ENCODE measurements around the gene SKAP2.

SKAP2 gene

DNA sequence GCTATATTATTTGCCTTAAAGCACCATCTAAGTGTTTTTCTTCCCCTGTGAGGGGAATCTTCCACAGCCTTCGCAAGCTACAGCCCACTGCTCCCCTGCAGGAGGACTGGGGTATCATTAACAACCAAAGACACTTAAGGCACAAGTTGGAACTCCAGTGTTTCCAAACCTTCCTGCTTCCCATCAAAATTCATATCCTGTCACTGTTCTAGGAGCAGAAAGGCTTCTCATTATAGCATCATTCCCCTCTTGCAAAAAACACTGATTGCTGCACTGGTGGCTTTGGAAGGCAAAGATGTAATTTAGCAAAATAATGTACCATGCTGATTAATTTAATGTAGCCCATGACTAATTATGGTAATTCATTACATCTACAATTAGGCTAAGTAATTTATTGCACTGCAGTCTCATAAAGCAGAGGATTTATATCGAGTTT is 207.2 kb downstream of the SKAP2 start:
- no peaks in the 10 kb centered on the region for H3K27me3 ChIP-seq (ENCODE audit: insufficient read depth, low read length)
- H3K4me3 ChIP-seq (ENCODE audit: low read length) = peak overlapping the region; percentile 50
- H3K4me1 ChIP-seq (ENCODE audit: insufficient read depth, low read length) = peaks cover 49% of the 10 kb centered on the region
- H3K9me3 ChIP-seq (ENCODE audit: insufficient read depth, low read depth, low read length) = no peaks in the 10 kb centered on the region
- 0 out of 2 replicates have a peak overlapping the region, but pooled peaks have one; percentile 9 for H3K9ac ChIP-seq (ENCODE audit: low read depth, low read length)
- no peaks in the 10 kb centered on the region for H3K36me3 ChIP-seq (ENCODE audit: insufficient read depth, low read depth, low read length)
- no peak overlapping the region for H3K27ac ChIP-seq (ENCODE audit: low read length)

DNA sequence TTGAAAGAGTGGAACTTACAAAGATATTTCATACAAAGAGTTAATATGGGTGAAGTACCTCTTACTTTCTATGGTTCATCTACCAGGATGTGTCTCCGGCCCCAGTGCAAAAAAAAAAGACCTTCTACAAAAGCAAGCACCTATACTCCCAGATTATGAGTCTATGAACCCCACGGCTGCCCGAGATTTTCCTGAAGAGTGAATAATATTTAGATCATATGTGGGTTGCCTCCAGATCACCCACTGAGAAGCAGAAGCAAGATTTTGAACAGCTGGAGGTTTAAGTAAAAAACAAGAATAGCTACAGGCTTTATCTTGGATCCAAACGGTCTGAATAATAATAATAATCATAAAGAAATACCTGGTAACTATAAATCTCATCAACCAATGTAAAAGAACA is 207.7 kb downstream of the SKAP2 start:
- H3K9me3 ChIP-seq (ENCODE audit: insufficient read depth, low read depth, low read length) = no peaks in the 10 kb centered on the region

DNA sequence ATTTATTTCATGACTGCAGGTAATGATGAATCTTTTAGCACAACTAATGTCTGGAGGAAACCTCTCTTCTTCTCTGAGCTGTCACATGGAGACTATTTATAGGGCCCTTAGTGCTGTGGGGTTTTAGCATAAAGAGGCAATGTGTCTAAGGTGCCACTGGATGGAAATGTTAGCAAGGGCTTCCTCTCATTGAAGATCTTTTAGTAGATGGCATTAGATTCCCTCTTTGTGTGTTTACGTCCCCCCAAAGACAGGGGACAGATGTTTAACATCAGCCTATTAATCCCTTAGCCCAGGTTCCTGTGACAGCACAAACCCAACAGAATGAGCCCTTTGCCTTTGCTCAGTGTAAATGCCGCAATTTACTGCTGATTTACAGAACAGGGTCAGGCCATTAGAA is 208.6 kb downstream of the SKAP2 start:
- no peaks in the 10 kb centered on the region for H3K9me3 ChIP-seq (ENCODE audit: insufficient read depth, low read depth, low read length)
- no peak overlapping the region for H3K9ac ChIP-seq (ENCODE audit: low read depth, low read length)
- H3K4me3 ChIP-seq (ENCODE audit: low read length) = no peak overlapping the region
- H3K27me3 ChIP-seq (ENCODE audit: insufficient read depth, low read length) = no peaks in the 10 kb centered on the region
- no peak overlapping the region for H3K27ac ChIP-seq (ENCODE audit: low read length)
- H3K4me1 ChIP-seq (ENCODE audit: insufficient read depth, low read length) = peaks cover 49% of the 10 kb centered on the region
- H3K36me3 ChIP-seq (ENCODE audit: insufficient read depth, low read depth, low read length) = no peaks in the 10 kb centered on the region

More for the DNA sequence above, 207.7 kb downstream of the SKAP2 start:
- H3K36me3 ChIP-seq (ENCODE audit: insufficient read depth, low read depth, low read length) = no peaks in the 10 kb centered on the region
- H3K27me3 ChIP-seq (ENCODE audit: insufficient read depth, low read length) = no peaks in the 10 kb centered on the region
- no peak overlapping the region for H3K27ac ChIP-seq (ENCODE audit: low read length)
- no peak overlapping the region for H3K9ac ChIP-seq (ENCODE audit: low read depth, low read length)
- peaks cover 49% of the 10 kb centered on the region for H3K4me1 ChIP-seq (ENCODE audit: insufficient read depth, low read length)
- no peak overlapping the region; the same call in 1 of the 2 replicates for H3K4me3 ChIP-seq (ENCODE audit: low read length)

DNA sequence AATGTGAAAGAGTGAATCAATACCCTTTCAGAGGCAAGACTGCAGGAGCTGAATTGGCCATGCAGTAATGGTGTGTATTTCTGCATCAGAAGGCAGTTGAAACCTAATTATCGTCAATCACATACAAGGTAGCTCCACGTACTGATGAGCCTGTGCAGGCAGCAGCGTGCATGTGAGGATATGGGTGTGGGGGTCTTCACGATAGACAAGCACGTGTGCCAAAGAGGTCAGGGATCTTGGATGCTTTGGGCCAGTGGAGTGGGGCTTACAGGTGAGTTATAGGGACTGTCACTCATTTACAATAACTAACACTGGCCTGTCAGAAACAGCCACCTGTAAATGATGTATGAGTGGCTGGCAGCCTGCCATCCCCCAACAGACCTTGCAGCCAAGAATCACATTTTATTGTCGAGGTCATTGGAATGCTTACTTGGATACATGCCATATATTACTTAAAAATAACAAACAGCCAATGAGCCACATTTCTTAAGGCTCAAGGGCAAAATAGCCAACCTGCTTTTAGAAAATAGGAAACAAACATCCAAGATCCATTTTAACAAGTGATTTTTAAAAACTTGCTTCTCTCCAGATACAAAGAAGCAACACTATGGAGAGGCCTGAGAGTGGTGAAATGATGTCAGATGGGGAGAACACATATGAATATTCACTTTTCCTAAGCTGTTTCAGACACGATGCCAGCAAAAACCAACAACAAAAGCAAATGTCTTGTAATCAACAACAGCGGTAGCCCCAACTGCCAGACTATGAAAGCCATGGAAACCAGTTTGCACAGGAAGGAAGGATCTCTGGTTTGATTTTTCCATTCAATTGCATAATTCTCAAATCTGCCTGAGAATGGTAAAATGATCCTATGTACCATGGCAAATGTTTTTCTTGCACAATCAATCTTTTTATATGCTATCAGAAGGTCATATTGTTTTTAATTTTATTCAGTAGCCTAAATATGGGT is 210.7 kb downstream of the SKAP2 start:
- Histone ChIP-seq H3K27ac (ENCODE audit: low read length) (no peak overlapping the region), H3K9me3 (ENCODE audit: insufficient read depth, low read depth, low read length) (no peaks in the 10 kb centered on the region), H3K27me3 (ENCODE audit: insufficient read depth, low read length) (no peaks in the 10 kb centered on the region), H3K36me3 (ENCODE audit: insufficient read depth, low read depth, low read length) (no peaks in the 10 kb centered on the region), H3K9ac (ENCODE audit: low read depth, low read length) (no peak overlapping the region), H3K4me1 (ENCODE audit: insufficient read depth, low read length) (peaks cover 43% of the 10 kb centered on the region), H3K4me3 (ENCODE audit: low read length) (no peak overlapping the region)

DNA sequence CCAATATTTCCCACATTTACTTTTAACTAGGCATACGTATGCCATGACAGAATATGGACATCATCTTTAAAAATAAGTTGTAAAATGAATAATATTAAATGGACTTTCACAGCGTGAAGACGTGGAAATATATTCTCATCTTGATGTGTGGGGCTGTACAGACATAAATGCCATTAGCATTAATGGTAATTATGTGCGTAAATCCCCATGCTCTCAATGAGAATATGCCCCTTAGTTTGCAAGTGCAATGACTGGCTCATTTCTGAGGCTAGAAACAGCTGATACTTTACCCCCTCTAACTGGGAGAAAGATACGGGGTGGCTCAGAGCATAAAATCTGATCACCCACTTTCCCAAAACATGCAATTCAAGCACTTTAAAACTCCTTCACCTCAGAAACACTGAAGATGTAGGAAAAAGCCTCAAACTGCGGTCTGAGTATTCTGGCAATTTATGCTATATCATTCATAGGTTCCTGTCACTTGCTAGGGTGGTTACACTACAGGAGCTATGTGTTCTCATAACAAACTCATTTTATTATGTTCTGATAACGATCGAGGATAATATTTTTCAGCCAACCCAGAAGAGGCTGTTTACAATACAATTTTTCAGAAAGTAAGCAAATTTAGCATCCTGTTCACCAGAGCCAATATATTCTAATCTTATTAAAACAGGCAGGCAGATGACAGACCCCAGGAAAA is 211.8 kb downstream of the SKAP2 start:
- Histone ChIP-seq H3K36me3 (ENCODE audit: insufficient read depth, low read depth, low read length) (no peaks in the 10 kb centered on the region), H3K9ac (ENCODE audit: low read depth, low read length) (no peak overlapping the region), H3K4me3 (ENCODE audit: low read length) (no peak overlapping the region), H3K4me1 (ENCODE audit: insufficient read depth, low read length) (peaks cover 33% of the 10 kb centered on the region), H3K27me3 (ENCODE audit: insufficient read depth, low read length) (no peaks in the 10 kb centered on the region), H3K27ac (ENCODE audit: low read length) (no peak overlapping the region), H3K9me3 (ENCODE audit: insufficient read depth, low read depth, low read length) (no peaks in the 10 kb centered on the region)

DNA sequence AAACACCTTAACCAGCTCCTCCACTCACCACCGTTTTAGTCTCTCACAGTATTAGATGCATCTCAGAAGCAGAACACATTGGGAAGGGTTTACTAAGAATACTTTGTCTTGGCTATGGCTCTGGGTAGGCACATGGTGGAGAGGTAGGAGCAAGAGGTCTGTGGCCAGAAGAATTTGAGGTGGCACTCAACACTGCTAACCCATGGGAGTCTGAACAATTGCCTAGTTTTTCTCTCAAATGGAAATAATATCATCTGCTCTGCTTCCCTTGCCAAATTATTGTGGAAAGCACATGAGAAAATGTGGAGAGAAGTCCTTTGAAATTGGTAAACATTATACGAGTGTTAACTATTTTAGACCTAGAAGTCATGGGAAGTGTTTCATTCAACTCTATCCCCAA is 214.3 kb downstream of the SKAP2 start:
- no peak overlapping the region for H3K9ac ChIP-seq (ENCODE audit: low read depth, low read length)
- no peaks in the 10 kb centered on the region for H3K9me3 ChIP-seq (ENCODE audit: insufficient read depth, low read depth, low read length)
- H3K36me3 ChIP-seq (ENCODE audit: insufficient read depth, low read depth, low read length) = no peaks in the 10 kb centered on the region
- no peak overlapping the region for H3K4me3 ChIP-seq (ENCODE audit: low read length)
- no peaks in the 10 kb centered on the region for H3K27me3 ChIP-seq (ENCODE audit: insufficient read depth, low read length)
- no peak overlapping the region for H3K27ac ChIP-seq (ENCODE audit: low read length)
- peaks cover 10% of the 10 kb centered on the region; the same call in 1 of the 2 replicates for H3K4me1 ChIP-seq (ENCODE audit: insufficient read depth, low read length)

DNA sequence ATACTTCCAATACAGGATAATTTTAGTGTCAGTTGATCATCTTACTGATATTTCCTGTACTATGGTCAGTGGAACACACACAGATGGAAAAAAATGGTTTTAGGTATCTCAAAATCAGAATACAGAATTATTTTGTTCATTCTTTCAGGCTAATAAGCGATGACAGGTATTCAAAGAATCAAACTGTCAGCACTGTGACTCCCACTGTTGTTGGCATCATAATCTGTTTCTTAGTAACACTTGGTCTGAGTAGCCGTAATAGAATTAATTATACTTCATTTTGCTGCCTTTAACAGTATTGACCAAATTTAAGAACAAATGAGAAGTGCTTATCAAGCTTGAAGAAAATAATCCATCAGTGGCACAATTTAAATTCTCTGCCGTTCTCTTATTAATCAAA is 215.0 kb downstream of the SKAP2 start:
- no peak overlapping the region for H3K27ac ChIP-seq (ENCODE audit: low read length)
- H3K36me3 ChIP-seq (ENCODE audit: insufficient read depth, low read depth, low read length) = no peaks in the 10 kb centered on the region
- no peaks in the 10 kb centered on the region for H3K9me3 ChIP-seq (ENCODE audit: insufficient read depth, low read depth, low read length)
- H3K4me3 ChIP-seq (ENCODE audit: low read length) = no peak overlapping the region
- no peaks in the 10 kb centered on the region for H3K27me3 ChIP-seq (ENCODE audit: insufficient read depth, low read length)
- H3K4me1 ChIP-seq (ENCODE audit: insufficient read depth, low read length) = peaks cover 8% of the 10 kb centered on the region; the same call in 1 of the 2 replicates
- H3K9ac ChIP-seq (ENCODE audit: low read depth, low read length) = no peak overlapping the region

DNA sequence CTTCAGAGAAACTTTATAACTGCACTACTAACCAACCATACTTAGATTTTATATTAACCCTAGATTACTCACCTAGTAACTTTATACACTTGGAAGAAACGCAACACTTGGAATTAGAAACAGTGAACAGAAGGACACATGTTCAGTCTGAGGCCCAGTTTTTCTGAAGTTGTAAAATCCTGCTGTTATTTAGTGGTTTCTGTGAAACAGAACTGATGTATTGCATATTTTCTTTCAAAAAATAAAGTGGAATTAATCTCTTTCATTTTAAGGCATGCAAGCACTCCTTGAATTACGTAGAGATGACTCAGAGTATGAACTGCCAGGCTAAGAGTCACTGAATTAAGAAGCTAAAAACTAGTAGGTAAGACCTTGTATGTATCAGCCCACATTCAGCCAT is 215.8 kb downstream of the SKAP2 start:
- Histone ChIP-seq H3K27ac (ENCODE audit: low read length) (no peak overlapping the region), H3K27me3 (ENCODE audit: insufficient read depth, low read length) (no peaks in the 10 kb centered on the region), H3K9ac (ENCODE audit: low read depth, low read length) (no peak overlapping the region), H3K36me3 (ENCODE audit: insufficient read depth, low read depth, low read length) (no peaks in the 10 kb centered on the region), H3K4me3 (ENCODE audit: low read length) (no peak overlapping the region), H3K4me1 (ENCODE audit: insufficient read depth, low read length) (no peaks in the 10 kb centered on the region), H3K9me3 (ENCODE audit: insufficient read depth, low read depth, low read length) (no peaks in the 10 kb centered on the region)

DNA sequence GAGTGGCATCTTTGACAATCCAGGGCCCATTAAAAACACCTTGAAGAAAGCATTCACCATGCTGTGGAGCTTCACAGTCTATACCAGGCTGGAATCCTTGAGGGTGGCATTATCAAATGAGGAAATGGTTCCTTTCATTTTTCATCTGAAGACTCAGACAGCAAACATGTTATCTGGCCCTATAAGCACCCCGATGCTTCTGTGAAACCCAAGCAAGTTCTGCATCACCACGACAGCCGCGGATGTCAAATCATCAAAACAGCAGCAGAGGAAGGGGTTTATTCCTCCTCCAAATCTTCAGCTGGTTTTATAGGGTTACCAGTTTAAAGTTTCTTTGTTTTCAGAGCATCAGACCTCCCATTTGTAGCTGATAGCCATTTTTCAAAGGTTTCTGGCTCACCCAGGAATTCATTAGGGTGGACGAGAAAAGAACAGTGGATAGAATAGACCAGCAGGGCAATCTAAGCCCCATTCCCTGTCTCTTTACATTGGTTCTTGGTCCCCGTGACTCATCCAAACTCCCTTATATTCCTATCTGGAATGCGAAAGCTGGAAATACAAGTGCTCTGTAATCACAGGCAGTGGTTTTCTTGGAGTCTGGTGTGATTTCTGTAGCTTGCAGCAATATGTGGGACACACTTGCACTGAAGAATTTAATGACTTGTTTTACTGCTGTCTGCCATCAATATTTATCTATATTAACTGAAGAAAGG is 217.9 kb downstream of the SKAP2 start:
- Histone ChIP-seq H3K9ac (ENCODE audit: low read depth, low read length) (no peak overlapping the region), H3K4me1 (ENCODE audit: insufficient read depth, low read length) (no peaks in the 10 kb centered on the region), H3K4me3 (ENCODE audit: low read length) (no peak overlapping the region), H3K27me3 (ENCODE audit: insufficient read depth, low read length) (no peaks in the 10 kb centered on the region), H3K36me3 (ENCODE audit: insufficient read depth, low read depth, low read length) (no peaks in the 10 kb centered on the region), H3K9me3 (ENCODE audit: insufficient read depth, low read depth, low read length) (no peaks in the 10 kb centered on the region), H3K27ac (ENCODE audit: low read length) (no peak overlapping the region)

DNA sequence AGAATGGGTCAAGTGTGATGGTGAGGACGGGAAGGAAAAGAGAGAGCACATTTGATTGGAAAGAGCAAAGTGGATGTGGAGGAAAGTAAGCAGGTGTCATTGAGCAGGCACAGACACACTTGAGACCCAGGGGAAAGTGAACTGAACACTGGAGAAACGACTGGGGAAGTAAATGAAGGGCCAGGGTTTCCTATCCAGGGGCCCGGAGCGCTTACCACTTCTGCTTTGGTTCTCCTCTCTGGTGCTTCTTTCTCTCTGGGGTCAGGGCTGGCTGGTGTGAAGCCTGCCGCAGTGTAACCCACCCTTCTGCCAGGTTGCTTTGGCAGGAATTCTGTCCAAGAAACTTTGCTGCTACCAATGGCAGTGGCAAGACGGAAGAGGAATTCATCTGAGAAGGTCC is 219.3 kb downstream of the SKAP2 start:
- Histone ChIP-seq H3K9ac (ENCODE audit: low read depth, low read length) (no peak overlapping the region), H3K27me3 (ENCODE audit: insufficient read depth, low read length) (no peaks in the 10 kb centered on the region), H3K36me3 (ENCODE audit: insufficient read depth, low read depth, low read length) (no peaks in the 10 kb centered on the region), H3K4me1 (ENCODE audit: insufficient read depth, low read length) (no peaks in the 10 kb centered on the region), H3K27ac (ENCODE audit: low read length) (no peak overlapping the region), H3K9me3 (ENCODE audit: insufficient read depth, low read depth, low read length) (no peaks in the 10 kb centered on the region), H3K4me3 (ENCODE audit: low read length) (no peak overlapping the region)

DNA sequence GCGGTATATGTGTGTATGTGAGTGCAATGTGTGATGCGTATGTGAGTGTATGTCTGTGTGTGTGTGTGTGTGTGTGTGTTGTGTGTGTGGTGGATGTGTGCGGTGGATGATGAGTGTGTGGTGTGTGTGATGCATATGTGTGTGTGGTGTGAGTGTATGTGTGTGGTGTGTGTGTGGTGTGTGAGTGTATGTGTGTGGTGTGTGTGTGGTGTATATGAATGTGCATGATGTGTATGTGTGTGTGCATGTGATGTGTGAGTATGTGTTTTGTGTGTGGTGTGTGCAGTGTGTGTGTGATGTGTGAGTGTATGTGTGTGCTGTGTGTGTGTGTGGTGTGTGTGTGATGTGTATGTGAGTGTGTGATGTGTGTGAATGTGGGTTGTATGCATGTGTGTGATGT is 222.0 kb downstream of the SKAP2 start:
- no peaks in the 10 kb centered on the region for H3K36me3 ChIP-seq (ENCODE audit: insufficient read depth, low read depth, low read length)
- H3K27me3 ChIP-seq (ENCODE audit: insufficient read depth, low read length) = no peaks in the 10 kb centered on the region
- H3K9ac ChIP-seq (ENCODE audit: low read depth, low read length) = no peak overlapping the region
- H3K4me3 ChIP-seq (ENCODE audit: low read length) = no peak overlapping the region
- H3K4me1 ChIP-seq (ENCODE audit: insufficient read depth, low read length) = no peaks in the 10 kb centered on the region
- H3K9me3 ChIP-seq (ENCODE audit: insufficient read depth, low read depth, low read length) = no peaks in the 10 kb centered on the region
- no peak overlapping the region for H3K27ac ChIP-seq (ENCODE audit: low read length)

All from iPS-20b (cell line).